ENCODE measurements around the gene ASAH2. TPM values are rescaled to one million over a fixed set of nuclear protein-coding genes. Genes with fewer than 3 reads are reported as not detected.

ASAH2 gene
- total and polyA plus RNA-seq, 2 donors from 2014 or later, result 0.45 to 1.3 TPM

- intact Hi-C loops (cut with DNase I), result no loop called here
- no peak overlapping the region for H3K9ac ChIP-seq (ENCODE audit: low read length in 3 of 3)
- no peak overlapping the region for H3K4me3 ChIP-seq (ENCODE audit: low read length in 3 of 3)
- H3K4me1 ChIP-seq (ENCODE audit: control insufficient read depth in 2 of 3, insufficient read depth in 2 of 3, low read depth in 1 of 3, low read length in 3 of 3), result no peaks in the 10 kb centered on the region
- no peak for FAIRE-seq
- H3K27ac ChIP-seq (ENCODE audit: low read depth in 2 of 2, low read length in 2 of 2), result no peak overlapping the region
- TF ChIP-seq CTCF (IDR thresholded peaks at IDR 0.05; ENCODE audit: borderline replicate concordance, extremely low read depth, insufficient read depth), result no peak
- DNase-seq, result no peak
- H3K9me3 ChIP-seq (ENCODE audit: control insufficient read depth in 2 of 3, insufficient read depth in 1 of 3, low read length in 3 of 3), result no peaks in the 10 kb centered on the region
- no peaks in the 10 kb centered on the region for H3K27me3 ChIP-seq (ENCODE audit: control insufficient read depth, insufficient read depth, low read length)
- H3K36me3 ChIP-seq (ENCODE audit: control insufficient read depth in 2 of 3, insufficient read depth in 3 of 3, low read length in 3 of 3), result no peaks in the 10 kb centered on the region
Measured at GRCh38 chr10:50221470-50221869, 29.8 kb downstream of the ASAH2 start.

GRCh38 chr10:50219646-50220045, 31.7 kb downstream of the ASAH2 start:
- Histone ChIP-seq H3K27ac (ENCODE audit: low read depth in 2 of 2, low read length in 2 of 2) (no peak overlapping the region), H3K27me3 (ENCODE audit: control insufficient read depth, insufficient read depth, low read length) (no peaks in the 10 kb centered on the region), H3K4me1 (ENCODE audit: control insufficient read depth in 2 of 3, insufficient read depth in 2 of 3, low read depth in 1 of 3, low read length in 3 of 3) (no peaks in the 10 kb centered on the region), H3K36me3 (ENCODE audit: control insufficient read depth in 2 of 3, insufficient read depth in 3 of 3, low read length in 3 of 3) (no peaks in the 10 kb centered on the region), H3K9me3 (ENCODE audit: control insufficient read depth in 2 of 3, insufficient read depth in 1 of 3, low read length in 3 of 3) (no peaks in the 10 kb centered on the region), H3K9ac (ENCODE audit: low read length in 3 of 3) (no peak overlapping the region), H3K4me3 (ENCODE audit: low read length in 3 of 3) (no peak overlapping the region)
- intact Hi-C loops (cut with DNase I), result no loop called here
- FAIRE-seq (no peak), DNase-seq (no peak)
- no peak for TF ChIP-seq CTCF (IDR thresholded peaks at IDR 0.05; ENCODE audit: borderline replicate concordance, extremely low read depth, insufficient read depth)

- Histone ChIP-seq H3K27ac (ENCODE audit: low read depth in 2 of 2, low read length in 2 of 2) (no peak overlapping the region), H3K4me3 (ENCODE audit: low read length in 3 of 3) (no peak overlapping the region), H3K27me3 (ENCODE audit: control insufficient read depth, insufficient read depth, low read length) (no peaks in the 10 kb centered on the region), H3K36me3 (ENCODE audit: control insufficient read depth in 2 of 3, insufficient read depth in 3 of 3, low read length in 3 of 3) (no peaks in the 10 kb centered on the region), H3K9ac (ENCODE audit: low read length in 3 of 3) (no peak overlapping the region), H3K9me3 (ENCODE audit: control insufficient read depth in 2 of 3, insufficient read depth in 1 of 3, low read length in 3 of 3) (no peaks in the 10 kb centered on the region), H3K4me1 (ENCODE audit: control insufficient read depth in 2 of 3, insufficient read depth in 2 of 3, low read depth in 1 of 3, low read length in 3 of 3) (no peaks in the 10 kb centered on the region)
- FAIRE-seq (no peak), DNase-seq (no peak)
- no peak for TF ChIP-seq CTCF (IDR thresholded peaks at IDR 0.05; ENCODE audit: borderline replicate concordance, extremely low read depth, insufficient read depth)
- intact Hi-C loops (cut with DNase I), result no loop called here
Measured at GRCh38 chr10:50219200-50219599, 32.1 kb downstream of the ASAH2 start.

GRCh38 chr10:50216894-50217293, 34.4 kb downstream of the ASAH2 start:
- DNase-seq, result no peak
- H3K27ac ChIP-seq (ENCODE audit: low read depth in 2 of 2, low read length in 2 of 2), result no peak overlapping the region
- no peak for FAIRE-seq
- H3K9me3 ChIP-seq (ENCODE audit: control insufficient read depth in 2 of 3, insufficient read depth in 1 of 3, low read length in 3 of 3), result no peaks in the 10 kb centered on the region
- H3K27me3 ChIP-seq (ENCODE audit: control insufficient read depth, insufficient read depth, low read length), result no peaks in the 10 kb centered on the region
- H3K4me1 ChIP-seq (ENCODE audit: control insufficient read depth in 2 of 3, insufficient read depth in 2 of 3, low read depth in 1 of 3, low read length in 3 of 3), result no peaks in the 10 kb centered on the region
- H3K36me3 ChIP-seq (ENCODE audit: control insufficient read depth in 2 of 3, insufficient read depth in 3 of 3, low read length in 3 of 3), result no peaks in the 10 kb centered on the region
- no peak for TF ChIP-seq CTCF (IDR thresholded peaks at IDR 0.05; ENCODE audit: borderline replicate concordance, extremely low read depth, insufficient read depth)
- intact Hi-C loops (cut with DNase I), result no loop called here
- H3K4me3 ChIP-seq (ENCODE audit: low read length in 3 of 3), result no peak overlapping the region
- H3K9ac ChIP-seq (ENCODE audit: low read length in 3 of 3), result no peak overlapping the region

All from kidney (tissue), 14 donors.